H1 (cell line): ENCODE measurements around the gene TNS3. TPM values are rescaled to one million over a fixed set of nuclear protein-coding genes. Genes with fewer than 3 reads are reported as not detected.

Experiments used
- GABPA ChIP-seq: IDR thresholded peaks from 2 replicates; pipeline ENCODE4 v1.6.1; 2011; ENCODE audit warnings: mild to moderate bottlenecking, low read length, moderate library complexity, borderline replicate concordance; ENCODE audit not compliant: insufficient read depth
- HDAC2 ChIP-seq, 2 experiments: fragments of 300-600 bp in 1 of 2; sonication (generic) in 1 of 2; IDR thresholded peaks; 2 replicates each; pipeline ENCODE4 v1.6.1; 2011 to 2012; ENCODE audit warnings: low read depth in 2 of 2, low read length in 2 of 2, mild to moderate bottlenecking in 2 of 2, moderate library complexity in 2 of 2, borderline replicate concordance in 1 of 2, inconsistent platforms in 1 of 2
- KDM1A ChIP-seq: fragments of 200-600, 300-600 bp; sonication (generic); IDR thresholded peaks from 2 replicates; pipeline ENCODE4 v1.7.1; 2016; ENCODE audit warnings: mild to moderate bottlenecking, low read length, borderline replicate concordance
- SRF ChIP-seq: IDR thresholded peaks from 2 replicates; pipeline ENCODE4 v1.6.1; 2011; ENCODE audit warnings: mild to moderate bottlenecking, low read depth, low read length, moderate library complexity
- polyA plus RNA-seq, 7 experiments: library from polyadenylated mRNA; depleted of rRNA in 3 of 7; stranded (reverse) in 5 of 7; unstranded in 2 of 7; fragments of >200 nt in 5 of 7; fragments of 200-250 nt in 2 of 7; gene quantifications; 1 replicate in 5 of 7; 2 replicates in 1 of 7; 4 replicates in 1 of 7; pipeline versions ENCODE4 v1.2.1 to v1.2.3, GENCODE V29; 2011 to 2013; ENCODE audit warnings: missing spikeins in 2 of 7, mixed read lengths in 2 of 7
- total RNA-seq: library from RNA; stranded (reverse); fragmentation: NEBNext Ultra II Directional; extraction: Animal tissue kit (Norgen Biotek cat#: 25700); gene quantifications from 2 replicates; pipeline ENCODE4 v1.2.1, GENCODE V29; 2021

The TNS3 gene
- total and polyA plus RNA-seq, 2 of the 8 experiments (the other 6 are each of a cell fraction or from before 2014, with no cell fraction given), result 11.9 to 24.2 TPM

DNA sequence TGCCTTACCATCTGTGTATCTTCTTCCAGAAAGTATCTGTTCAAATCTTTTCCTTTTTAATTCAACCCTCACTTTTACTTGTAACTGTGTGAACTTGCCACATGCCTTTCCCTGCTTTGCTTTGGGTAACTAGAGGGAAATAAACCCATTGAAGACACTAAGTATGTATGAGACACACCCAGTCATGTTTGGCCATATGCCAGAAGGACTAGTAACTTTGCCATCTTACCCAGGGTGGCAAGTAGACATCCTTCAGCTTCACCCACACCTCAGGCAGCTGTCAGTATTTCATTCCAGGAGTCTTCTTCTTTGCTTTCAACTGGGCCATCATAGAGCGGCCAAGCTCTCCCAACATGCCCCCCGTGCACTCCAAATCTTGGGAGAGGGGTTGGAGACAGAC, 323.1 kb downstream of the TNS3 start (continued):
- TF ChIP-seq KDM1A (no peak), GABPA (no peak), HDAC2 (IDR thresholded peaks at IDR 0.05; ENCODE audit: borderline replicate concordance in 1 of 2, low read depth in 2 of 2, low read length in 2 of 2) (no peak), SRF (no peak)
